KOPT-K1 (cell line): ENCODE measurements around the gene MUC13.

Source experiments
- H3K27ac ChIP-seq: fragments of 200-600 bp; sonication (generic); 2 replicates; pipeline ENCODE4 v1.5.1; 2016; ENCODE audit warnings: antibody characterized with exemption, mild to moderate bottlenecking, low read depth, low read length; ENCODE audit not compliant: poor library complexity, severe bottlenecking
- H3K36me3 ChIP-seq: fragments of 200-600 bp; sonication (generic); 2 replicates; pipeline ENCODE4 v1.5.1; 2017; ENCODE audit warnings: antibody characterized with exemption, mild to moderate bottlenecking, low read length, moderate library complexity; ENCODE audit not compliant: insufficient read depth
- H3K9me3 ChIP-seq: fragments of 200-600 bp; sonication (generic); 2 replicates; pipeline ENCODE4 v1.5.1; 2017; ENCODE audit warnings: antibody characterized with exemption, low read length, mild to moderate bottlenecking; ENCODE audit not compliant: insufficient read depth, poor library complexity, severe bottlenecking

MUC13 gene

DNA sequence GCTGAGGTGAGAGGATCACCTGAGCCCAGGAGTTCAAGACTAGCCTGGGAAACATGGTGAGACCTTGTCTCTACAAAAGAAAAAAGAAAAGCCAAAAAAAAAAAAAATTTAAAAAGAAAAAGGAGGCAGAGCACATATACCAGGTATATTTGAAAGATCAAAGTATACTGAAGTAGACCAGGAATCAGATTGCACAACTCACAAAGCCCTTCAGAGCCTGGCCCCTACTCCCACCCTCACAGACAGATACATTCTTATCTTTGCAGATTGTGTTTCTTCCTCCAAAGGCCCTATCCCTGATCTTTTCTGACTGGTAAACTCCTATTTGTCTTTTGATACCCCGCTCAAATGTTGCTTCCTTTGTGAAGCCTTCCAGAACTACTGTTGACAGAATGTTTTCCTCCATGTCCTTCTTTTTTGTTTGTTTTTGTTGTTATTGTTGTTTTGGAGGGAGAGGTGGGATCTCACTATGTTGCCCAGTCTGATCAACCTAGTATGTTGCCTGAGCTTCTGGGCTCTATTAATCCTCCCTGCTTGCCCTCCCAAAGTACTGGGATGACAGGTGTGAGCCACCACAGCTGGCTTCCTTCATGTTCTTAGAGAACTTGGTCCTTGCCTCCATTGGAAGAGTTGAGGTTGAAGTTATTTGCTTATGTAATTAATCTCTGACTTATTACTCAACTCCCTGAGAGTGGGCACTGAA is 37.6 kb downstream of the MUC13 start:
- Histone ChIP-seq H3K27ac (no peak overlapping the region), H3K36me3 (no peaks in the 10 kb centered on the region), H3K9me3 (no peaks in the 10 kb centered on the region)

GRCh38 chr3:124895756-124896155 is 38.8 kb downstream of the MUC13 start:
- Histone ChIP-seq H3K9me3 (no peaks in the 10 kb centered on the region), H3K36me3 (no peaks in the 10 kb centered on the region), H3K27ac (no peak overlapping the region)

DNA sequence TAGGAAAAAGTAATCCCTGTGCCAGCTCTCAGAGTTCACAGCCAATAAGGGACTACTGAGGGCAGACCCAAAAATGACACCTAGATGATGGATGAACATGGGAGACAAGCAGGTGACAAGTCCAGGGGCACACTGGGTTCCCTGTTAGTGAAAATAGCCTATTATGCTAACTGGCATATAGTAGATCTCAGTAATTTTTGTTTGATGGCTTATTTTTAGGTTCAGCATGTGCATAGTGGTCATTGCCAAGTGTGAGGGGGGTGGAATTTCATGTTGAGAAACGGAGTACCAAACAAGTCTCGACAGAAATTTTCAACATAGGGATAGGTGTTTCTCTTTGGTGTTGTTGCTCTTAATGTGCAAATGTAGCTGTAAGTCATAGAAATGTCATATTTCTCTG is 41.0 kb downstream of the MUC13 start:
- Histone ChIP-seq H3K27ac (no peak overlapping the region), H3K9me3 (no peaks in the 10 kb centered on the region), H3K36me3 (no peaks in the 10 kb centered on the region)

DNA sequence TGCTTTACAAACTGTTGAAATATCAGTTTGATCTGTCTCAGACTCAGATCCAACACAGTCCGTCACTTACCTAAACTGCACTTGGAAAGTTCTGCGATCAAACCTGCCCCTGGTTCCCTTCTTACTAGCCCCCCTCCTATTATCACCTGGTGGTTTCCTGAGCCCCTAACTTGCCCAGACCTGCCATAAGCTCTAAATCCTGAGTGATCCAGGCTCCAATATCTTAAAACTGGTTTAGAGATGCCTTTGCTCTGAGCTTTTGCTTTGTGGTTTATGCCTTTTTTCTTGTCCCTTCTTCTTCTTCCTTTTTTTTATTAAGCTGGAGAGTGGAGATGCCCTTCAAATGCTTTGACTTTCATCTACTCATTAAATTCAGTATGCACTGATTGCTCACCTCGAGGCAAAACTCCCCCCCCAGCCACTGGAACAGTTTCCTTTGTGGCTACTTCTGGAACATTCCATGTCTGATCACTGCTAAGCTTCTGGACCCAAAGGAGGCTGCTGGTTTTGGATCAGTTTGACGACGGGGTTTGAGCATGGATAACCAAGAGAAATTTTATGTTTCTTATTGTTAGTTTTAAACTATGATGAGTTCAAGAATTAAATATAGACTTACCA is 43.9 kb downstream of the MUC13 start:
- no peak overlapping the region for H3K27ac ChIP-seq
- no peaks in the 10 kb centered on the region for H3K36me3 ChIP-seq
- no peaks in the 10 kb centered on the region for H3K9me3 ChIP-seq

DNA sequence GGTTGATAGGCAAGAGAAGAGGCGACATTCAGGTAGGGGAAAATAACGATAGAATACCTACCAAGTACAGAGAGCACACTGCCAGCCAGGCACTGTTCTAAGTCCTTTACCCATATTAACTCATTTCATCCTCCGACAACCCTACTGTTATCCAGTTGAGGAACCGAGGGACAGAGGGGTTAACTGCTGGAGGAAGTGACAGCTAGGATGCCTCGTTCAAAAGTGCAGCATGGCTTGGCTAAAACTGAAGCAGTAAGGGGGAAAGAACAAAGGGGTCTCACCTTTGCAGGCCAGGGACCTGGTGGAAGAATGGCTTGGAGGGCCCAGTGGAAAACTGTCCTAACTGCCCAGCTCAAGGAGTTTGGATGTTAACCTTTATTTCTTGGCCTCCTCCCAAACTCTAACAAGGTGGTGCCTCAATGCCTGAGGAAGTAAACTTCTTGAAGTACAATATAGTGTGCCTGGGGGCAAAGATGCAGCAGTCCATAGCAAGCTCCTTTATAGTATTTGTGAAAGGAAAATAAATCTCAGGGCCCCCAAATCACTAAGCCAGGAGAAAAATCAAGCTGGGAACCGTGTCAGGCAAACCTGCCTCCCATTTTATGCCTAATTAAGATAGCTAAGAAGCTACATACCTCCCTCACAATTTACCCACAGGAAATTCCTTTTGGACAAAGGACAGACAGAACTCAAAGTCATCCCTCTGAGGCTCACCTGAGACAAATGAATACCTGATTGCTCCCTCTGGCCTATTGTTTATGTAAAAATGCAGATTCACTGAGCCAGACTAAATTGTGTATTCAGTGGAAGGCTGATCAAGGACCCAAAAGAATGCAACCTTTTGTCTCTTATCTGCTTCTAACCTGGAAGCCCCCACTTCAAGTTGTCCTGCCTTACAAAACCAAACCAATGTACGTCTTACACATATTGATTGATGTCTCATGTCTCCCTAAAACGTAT is 45.8 kb downstream of the MUC13 start:
- H3K9me3 ChIP-seq: no peaks in the 10 kb centered on the region

DNA sequence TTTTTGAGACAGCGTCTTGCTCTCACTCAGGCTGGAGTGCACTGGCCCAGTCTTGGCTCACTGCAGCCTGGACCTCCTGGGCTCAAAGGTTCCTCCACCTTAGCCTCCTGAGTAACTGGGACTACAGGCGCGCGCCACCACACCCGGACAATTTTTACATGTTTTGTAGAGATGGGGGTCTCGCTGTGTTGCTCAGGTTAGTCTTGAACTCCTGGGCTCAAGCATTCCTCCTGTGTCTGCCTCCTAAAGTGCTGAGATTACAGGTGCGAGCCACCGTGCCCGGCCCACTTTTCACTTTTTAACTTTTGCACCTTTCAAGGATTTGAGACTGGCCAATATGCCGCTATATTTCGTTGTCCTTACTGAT is 46.6 kb downstream of the MUC13 start:
- H3K27ac ChIP-seq: no peak overlapping the region
- H3K9me3 ChIP-seq: no peaks in the 10 kb centered on the region
- H3K36me3 ChIP-seq: no peaks in the 10 kb centered on the region

More for the DNA sequence above, 45.8 kb downstream of the MUC13 start:
- Histone ChIP-seq H3K36me3 (no peaks in the 10 kb centered on the region), H3K27ac (no peak overlapping the region)

GRCh38 chr3:124887177-124887931 is 47.2 kb downstream of the MUC13 start, which contains the start of gene ITGB5:
Gene ITGB5, minus strand, starts transcription at chr3:124887365. Its CDS starts 365 bp downstream, at chr3:124887000.
- Histone ChIP-seq H3K9me3 (no peaks in the 10 kb centered on the region), H3K27ac (no peak within 1 kb of the TSS), H3K36me3 (no peaks in the 10 kb centered on the region)

DNA sequence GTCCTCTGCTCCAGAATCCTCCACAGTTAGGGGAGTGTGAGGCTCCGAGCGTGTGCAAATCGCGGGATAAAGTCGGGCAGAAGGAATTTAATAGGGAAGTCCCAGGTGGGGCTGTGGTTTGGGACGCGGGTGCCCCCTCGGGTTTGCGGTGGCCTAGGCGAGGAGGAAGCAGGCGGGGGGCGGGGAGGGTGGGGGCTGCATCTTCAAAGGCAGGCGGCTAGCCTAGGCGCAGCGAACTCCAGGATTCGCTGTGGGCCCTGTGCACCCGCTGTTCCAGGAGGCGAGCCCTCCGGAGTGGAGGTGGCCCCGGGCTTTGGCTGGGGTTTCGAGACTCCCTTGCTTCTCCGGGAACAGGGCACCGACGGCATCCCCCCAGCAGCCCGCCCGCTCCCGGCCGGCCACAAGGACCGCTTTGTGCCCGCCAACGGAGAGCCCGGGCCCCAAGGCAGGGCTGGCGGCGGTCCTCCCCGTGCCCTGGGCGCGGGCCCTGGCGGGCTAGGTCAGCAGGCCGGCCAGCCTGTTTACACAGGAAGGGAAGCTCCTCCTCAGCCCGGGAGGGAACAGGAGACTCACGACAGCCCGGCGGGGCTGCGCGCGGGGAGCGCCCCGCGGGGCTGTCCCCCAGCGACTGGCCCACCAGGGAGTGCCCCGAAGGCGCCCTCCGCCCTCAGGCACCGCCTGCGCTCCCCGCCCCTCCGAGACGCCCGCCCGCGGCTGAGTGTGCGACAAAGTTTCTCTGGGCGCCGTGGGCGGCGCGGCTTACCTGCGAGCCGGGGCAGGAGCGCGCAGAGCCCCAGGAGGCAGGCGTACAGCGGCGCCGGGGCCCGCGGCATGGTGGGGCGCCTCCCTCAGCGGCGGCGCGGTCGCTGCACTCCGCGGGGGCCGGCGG is 48.1 kb downstream of the MUC13 start:
- Histone ChIP-seq H3K36me3 (no peaks in the 10 kb centered on the region), H3K27ac (no peak overlapping the region), H3K9me3 (no peaks in the 10 kb centered on the region)

DNA sequence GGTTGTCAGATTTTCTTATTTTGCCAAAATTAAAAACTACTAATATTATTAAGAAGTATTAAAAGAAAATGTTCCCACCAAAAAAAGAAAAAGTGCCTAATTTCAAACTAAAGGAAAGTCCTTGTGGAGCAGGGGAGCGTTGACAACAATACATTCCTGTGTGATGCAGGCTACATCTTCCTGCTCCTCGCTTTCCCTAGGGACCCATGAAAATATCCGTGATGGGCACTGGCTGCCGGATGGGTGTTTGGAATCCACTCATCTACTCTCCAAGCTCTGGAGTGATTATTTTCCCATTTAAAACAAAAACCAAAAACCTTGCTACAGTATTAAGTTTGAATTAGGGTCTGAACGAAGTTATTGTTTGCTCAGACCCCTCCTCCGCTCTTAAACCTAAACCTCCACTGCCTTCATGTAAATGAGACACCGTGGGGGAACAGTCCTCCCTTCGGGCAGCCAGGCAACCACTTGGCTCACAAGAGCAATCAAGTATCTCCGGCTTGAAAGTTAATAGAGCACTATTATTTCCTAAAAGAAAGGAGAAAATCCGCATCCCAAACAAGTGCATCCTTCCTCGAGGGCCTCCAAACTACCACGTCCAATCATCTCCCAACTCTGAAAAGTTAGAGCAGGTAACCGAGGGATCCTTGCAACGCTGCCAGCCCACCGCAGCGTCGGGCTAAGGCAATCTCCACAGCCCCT is 48.9 kb downstream of the MUC13 start:
- H3K9me3 ChIP-seq: no peaks in the 10 kb centered on the region
- no peaks in the 10 kb centered on the region for H3K36me3 ChIP-seq
- no peak overlapping the region for H3K27ac ChIP-seq

GRCh38 chr3:124884474-124885101 is 50.0 kb downstream of the MUC13 start:
- no peaks in the 10 kb centered on the region for H3K9me3 ChIP-seq
- no peaks in the 10 kb centered on the region for H3K36me3 ChIP-seq
- H3K27ac ChIP-seq: no peak overlapping the region

- Histone ChIP-seq H3K27ac (no peak overlapping the region), H3K9me3 (no peaks in the 10 kb centered on the region), H3K36me3 (no peaks in the 10 kb centered on the region)
Observed at GRCh38 chr3:124883766-124884473, 50.6 kb downstream of the MUC13 start.

DNA sequence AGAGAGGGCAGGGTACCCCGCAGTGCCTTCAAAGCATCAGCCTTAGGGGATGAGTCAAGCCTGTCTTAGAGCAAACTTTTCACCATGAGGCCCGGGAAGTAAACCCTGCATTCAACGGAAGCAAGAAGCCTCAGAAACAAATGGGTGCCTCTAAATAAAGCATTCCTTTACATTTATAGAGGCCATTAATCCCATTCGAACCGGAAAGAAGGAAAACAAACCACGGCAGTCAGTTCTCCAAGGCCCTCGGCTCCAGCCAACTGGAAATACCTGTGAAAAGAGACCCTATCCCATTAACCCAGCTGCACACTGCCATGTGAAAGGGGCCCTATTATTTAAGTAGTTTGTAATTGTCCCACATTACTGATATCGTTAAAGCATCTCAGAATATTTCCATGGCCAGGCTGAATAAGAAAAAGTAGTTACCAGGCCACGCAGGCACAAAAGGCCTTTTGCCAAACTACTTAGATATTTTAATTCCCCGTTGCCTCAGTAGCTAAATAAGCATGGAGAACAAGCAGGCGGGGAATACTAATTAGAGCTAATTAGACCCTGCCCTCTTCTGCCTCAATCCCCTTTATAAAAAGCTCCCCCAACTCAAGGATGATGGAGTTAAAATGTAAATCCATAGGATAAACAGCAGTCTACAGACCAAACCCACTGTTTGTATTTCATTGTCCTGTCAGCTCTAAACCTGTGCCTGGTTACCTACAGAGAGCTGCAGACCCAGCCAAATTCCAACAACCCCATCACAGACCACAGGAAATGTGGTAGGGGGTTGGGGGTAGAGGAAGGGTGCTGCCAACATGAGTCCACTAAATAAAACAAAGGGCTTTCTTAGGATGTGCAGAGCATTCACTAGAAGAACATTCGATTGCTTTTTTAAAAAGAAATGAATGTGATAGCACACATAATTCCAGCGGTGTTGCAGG is 51.5 kb downstream of the MUC13 start:
- no peaks in the 10 kb centered on the region for H3K36me3 ChIP-seq
- no peak overlapping the region for H3K27ac ChIP-seq
- H3K9me3 ChIP-seq: no peaks in the 10 kb centered on the region
